Hepatocyte (in vitro differentiated cells): Measurements from ENCODE around the gene GHITM.

ENCODE experiments used
- EZH2phosphoT487 ChIP-seq: fragments of 200-600 bp; sonication (generic); IDR thresholded peaks from one replicate; pipeline ENCODE4 v1.6.1; 2018; ENCODE audit warnings: antibody characterized with exemption, mild to moderate bottlenecking, low read depth, moderate library complexity; ENCODE audit not compliant: unreplicated experiment, severe bottlenecking
- TF ChIP-seq, protein P1 (sequence below): fragments of 200-600 bp; sonication (generic); IDR thresholded peaks from 2 replicates; pipeline ENCODE4 v1.5.1; 2016; ENCODE audit warnings: antibody characterized with exemption, mild to moderate bottlenecking; ENCODE audit not compliant: poor library complexity

GRCh38 chr10:84172467-84173356 lies 33.4 kb downstream of the GHITM start:
- TF ChIP-seq, protein P1, sequence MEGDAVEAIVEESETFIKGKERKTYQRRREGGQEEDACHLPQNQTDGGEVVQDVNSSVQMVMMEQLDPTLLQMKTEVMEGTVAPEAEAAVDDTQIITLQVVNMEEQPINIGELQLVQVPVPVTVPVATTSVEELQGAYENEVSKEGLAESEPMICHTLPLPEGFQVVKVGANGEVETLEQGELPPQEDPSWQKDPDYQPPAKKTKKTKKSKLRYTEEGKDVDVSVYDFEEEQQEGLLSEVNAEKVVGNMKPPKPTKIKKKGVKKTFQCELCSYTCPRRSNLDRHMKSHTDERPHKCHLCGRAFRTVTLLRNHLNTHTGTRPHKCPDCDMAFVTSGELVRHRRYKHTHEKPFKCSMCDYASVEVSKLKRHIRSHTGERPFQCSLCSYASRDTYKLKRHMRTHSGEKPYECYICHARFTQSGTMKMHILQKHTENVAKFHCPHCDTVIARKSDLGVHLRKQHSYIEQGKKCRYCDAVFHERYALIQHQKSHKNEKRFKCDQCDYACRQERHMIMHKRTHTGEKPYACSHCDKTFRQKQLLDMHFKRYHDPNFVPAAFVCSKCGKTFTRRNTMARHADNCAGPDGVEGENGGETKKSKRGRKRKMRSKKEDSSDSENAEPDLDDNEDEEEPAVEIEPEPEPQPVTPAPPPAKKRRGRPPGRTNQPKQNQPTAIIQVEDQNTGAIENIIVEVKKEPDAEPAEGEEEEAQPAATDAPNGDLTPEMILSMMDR = no peak
- no peak for TF ChIP-seq EZH2phosphoT487
